GM18873 (cell line): ENCODE measurements around the gene BOLA2B.

Experiments used
- ATAC-seq: cut with Tn5 transposase; IDR thresholded peaks from one replicate; pipeline ENCODE4 v1.9.1; 2021; ENCODE audit warnings: mild to moderate bottlenecking, moderate library complexity, moderate number of reproducible peaks; ENCODE audit not compliant: unreplicated experiment, low FRiP score

BOLA2B gene

DNA sequence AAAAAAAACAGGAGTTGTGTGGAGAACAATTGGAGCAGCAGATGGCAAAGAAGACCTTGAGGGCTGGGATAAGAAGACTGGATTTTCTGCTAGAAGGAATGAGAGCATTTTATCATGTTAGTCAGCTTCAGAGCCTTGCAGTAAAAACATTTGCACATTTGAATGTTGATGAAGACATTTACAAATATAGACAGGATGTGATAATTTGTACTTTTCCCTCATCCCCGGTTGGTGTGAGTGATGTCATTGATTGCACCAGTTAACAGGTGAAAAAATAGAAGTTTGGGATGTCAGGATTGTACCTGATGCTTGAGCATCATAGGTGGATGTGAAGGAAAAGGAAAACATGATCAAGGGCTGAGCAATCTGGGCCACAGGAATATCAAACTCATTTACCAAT is 47.8 kb downstream of the BOLA2B start:
- ATAC-seq, result no peak

DNA sequence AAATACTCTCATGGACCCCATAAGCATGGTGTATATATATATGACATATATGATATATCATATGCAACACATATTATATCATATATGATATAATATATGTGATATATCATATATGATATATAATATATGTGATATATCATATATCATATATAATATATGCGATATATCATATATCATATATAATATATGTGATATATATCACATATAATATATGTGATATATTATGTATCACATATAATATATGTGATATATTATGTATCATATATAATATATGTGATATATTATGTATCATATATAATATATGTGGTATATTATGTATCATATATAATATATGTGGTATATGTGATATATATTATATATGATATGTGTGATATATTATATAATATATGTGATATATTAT is 48.5 kb downstream of the BOLA2B start:
- ATAC-seq, result no peak

DNA sequence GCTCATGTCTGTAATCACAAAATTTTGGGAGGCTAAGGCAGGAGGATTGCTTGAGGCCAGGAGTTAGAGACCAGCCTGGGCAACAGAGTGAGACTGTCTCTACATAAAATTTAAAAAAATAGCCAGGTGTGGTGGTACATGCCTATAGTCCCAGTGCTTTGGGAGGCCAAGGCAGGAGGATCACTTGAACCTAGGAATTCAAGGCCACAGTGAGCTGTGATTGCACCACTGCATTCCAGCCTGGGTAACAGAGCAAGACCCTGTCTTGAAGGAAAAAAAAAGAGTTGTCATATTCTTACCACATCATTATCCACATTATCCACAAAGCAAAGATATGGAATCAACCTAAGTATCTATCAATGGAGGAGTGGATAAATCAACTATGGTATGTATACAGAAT is 49.4 kb downstream of the BOLA2B start:
- no peak for ATAC-seq

DNA sequence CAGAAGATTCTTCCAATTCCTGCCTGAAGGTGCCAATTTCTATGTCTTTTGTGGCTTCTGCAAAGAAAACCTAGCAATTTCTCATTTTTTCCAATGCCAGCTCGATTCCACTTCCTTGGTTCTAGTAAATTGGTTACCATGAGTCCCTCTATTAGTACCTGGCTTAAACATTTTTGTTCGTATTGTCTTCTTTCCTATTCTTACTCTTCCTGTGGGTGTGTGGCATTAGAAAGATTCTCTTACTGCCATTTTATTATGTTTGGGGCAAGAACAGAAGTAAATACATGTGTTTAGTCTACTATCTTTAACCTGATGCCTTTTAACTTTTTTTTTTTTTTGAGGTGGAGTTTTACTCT is 50.1 kb downstream of the BOLA2B start:
- no peak for ATAC-seq
